ENCODE results near the gene PTBP1. TPM values are rescaled to one million over a fixed set of nuclear protein-coding genes. Genes with fewer than 3 reads are reported as not detected.

The PTBP1 gene
- total and polyA plus RNA-seq, 2 of the 13 experiments (the other 11 are each of a cell fraction or from before 2014, with no cell fraction given): 195 to 288 TPM

DNA sequence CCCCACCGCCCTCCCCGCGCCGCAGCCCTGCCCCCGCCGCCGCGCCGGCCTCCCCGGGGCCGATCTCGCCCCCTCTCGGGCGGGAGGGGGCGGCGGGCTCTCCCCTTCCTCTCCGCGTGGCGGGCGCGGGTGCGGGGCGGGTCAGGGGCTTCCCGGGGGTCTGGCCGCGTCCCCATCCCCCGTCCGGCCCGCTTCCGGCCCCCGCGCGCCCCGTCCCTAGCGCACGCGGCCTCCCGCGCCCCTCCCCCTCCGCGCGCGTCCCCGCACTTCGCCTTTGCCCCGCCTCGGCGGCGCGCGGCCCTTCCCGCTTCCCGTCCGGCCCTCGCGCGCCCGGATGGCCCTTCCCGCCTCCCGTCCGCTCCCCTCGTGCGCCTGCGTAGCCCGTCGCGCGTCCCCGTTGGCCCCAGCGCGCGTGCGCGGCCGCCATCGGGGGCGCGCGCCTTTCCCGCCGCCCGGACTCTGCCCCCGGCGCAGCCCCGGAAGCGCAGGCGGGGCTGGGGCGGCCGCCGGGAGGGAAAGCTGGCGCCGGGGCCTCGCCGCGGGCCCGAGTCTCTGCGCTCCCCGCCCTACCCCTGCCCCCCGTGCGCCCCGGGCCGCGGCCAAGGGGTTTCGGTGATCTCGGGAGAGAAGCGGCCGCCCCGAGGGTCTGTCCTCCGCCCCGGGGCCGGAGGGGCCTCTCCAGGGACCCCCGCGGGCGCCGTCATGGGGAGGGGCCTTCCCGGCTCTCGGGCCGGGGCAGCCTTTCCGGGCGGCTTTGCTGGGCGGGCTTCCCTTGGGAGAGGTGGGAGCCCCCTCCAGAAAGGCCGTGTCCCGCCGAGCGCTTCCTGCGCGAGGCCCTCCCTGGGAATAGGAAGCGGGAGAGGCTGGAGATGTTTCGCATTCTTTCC, 519 bp downstream of the PTBP1 start:
- BruUV-seq (replicated peaks): no TSS peak
- H3K27ac ChIP-seq (ENCODE audit: extremely low read length, insufficient read depth, low read length): peak overlapping the region; percentile 97
- in situ Hi-C loops (cut with HindIII; ENCODE audit: extremely low pct_ligation_motif_present, low pct_unique_long_range_greater_than_20kb): no loop called here
- TF ChIP-seq SALL1 (CRISPR knock-in tag; IDR thresholded peaks at IDR 0.05) (no peak), ZBTB8A (CRISPR knock-in tag; IDR thresholded peaks at IDR 0.05; ENCODE audit: borderline replicate concordance, low read depth) (no peak), RARA (CRISPR knock-in tag; IDR thresholded peaks at IDR 0.05) (no peak), ZNF777 (CRISPR knock-in tag; IDR thresholded peaks at IDR 0.05) (0 out of 2 replicates have a peak, but pooled peaks have one; percentile 9), NCOA2 (CRISPR knock-in tag; IDR thresholded peaks at IDR 0.05) (no peak), HOXA7 (CRISPR knock-in tag; IDR thresholded peaks at IDR 0.05) (no peak), SUZ12 (IDR thresholded peaks at IDR 0.05; ENCODE audit: low read depth, low read length) (no peak), ZSCAN22 (CRISPR knock-in tag; IDR thresholded peaks at IDR 0.05) (no peak), ZNF850 (CRISPR knock-in tag; conservative IDR thresholded peaks at IDR 0.05) (no peak), NR1H2 (CRISPR knock-in tag; IDR thresholded peaks at IDR 0.05; ENCODE audit: borderline replicate concordance, low read depth) (no peak), MAFK (conservative IDR thresholded peaks at IDR 0.05 in 1 of 2, IDR thresholded peaks at IDR 0.05 in 1 of 2; ENCODE audit: low read length in 2 of 2) (no peak), BORCS8-MEF2B (CRISPR knock-in tag; IDR thresholded peaks at IDR 0.05) (no peak), ZSCAN21 (CRISPR knock-in tag; IDR thresholded peaks at IDR 0.05; ENCODE audit: borderline replicate concordance) (peak; percentile 24; the same call in 1 of the 2 replicates), SP2 (CRISPR knock-in tag; IDR thresholded peaks at IDR 0.05) (no peak), XBP1 (CRISPR knock-in tag; IDR thresholded peaks at IDR 0.05) (no peak), ZNF543 (CRISPR knock-in tag; IDR thresholded peaks at IDR 0.05) (no peak), ZNF768 (CRISPR knock-in tag; IDR thresholded peaks at IDR 0.05) (no peak), NCOA5 (CRISPR knock-in tag; IDR thresholded peaks at IDR 0.05) (no peak), SYNCRIP (IDR thresholded peaks at IDR 0.05; ENCODE audit: insufficient read depth, low read depth, low read length) (no peak)
- TF ChIP-seq, protein P1, sequence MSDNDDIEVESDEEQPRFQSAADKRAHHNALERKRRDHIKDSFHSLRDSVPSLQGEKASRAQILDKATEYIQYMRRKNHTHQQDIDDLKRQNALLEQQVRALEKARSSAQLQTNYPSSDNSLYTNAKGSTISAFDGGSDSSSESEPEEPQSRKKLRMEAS (IDR thresholded peaks at IDR 0.05): peak; percentile 83
- TF ChIP-seq, protein P2, sequence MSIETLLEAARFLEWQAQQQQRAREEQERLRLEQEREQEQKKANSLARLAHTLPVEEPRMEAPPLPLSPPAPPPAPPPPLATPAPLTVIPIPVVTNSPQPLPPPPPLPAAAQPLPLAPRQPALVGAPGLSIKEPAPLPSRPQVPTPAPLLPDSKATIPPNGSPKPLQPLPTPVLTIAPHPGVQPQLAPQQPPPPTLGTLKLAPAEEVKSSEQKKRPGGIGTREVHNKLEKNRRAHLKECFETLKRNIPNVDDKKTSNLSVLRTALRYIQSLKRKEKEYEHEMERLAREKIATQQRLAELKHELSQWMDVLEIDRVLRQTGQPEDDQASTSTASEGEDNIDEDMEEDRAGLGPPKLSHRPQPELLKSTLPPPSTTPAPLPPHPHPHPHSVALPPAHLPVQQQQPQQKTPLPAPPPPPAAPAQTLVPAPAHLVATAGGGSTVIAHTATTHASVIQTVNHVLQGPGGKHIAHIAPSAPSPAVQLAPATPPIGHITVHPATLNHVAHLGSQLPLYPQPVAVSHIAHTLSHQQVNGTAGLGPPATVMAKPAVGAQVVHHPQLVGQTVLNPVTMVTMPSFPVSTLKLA (IDR thresholded peaks at IDR 0.05): no peak

More for the DNA sequence above, 519 bp downstream of the PTBP1 start:
- 3% methylated on average over 26 of the region's 129 CpGs for WGBS (ENCODE audit: low lambda C conversion rate)
- ATAC-seq (peak; percentile 10; the same call in 2 of the 3 replicates), DNase-seq (ENCODE audit: low spot score) (peak; percentile 78), FAIRE-seq (no peak)
- Histone ChIP-seq H3K36me3 (replicated peaks in 1 of 2; ENCODE audit: control insufficient read depth in 1 of 2, insufficient read depth in 2 of 2, low read length in 2 of 2) (peaks cover 13 to 27% of the 10 kb centered on the region in 2 experiments; a peak in 4 of 5 replicates), H3K9ac (ENCODE audit: insufficient read depth, low read depth, low read length) (peak overlapping the region; percentile 99), H3K4me1 (ENCODE audit: insufficient read depth, low read length) (peaks cover 68% of the 10 kb centered on the region), H4K20me1 (ENCODE audit: insufficient read depth, low read length) (peaks cover 47% of the 10 kb centered on the region), H3K79me2 (ENCODE audit: insufficient read depth, low read length) (peaks cover 49% of the 10 kb centered on the region), H2AFZ (ENCODE audit: low read length) (no peak overlapping the region), H3K27me3 (ENCODE audit: control insufficient read depth in 1 of 2, insufficient read depth in 2 of 2, low read length in 2 of 2) (no peaks in the 10 kb centered on the region; a peak in 1 of 5 replicates), H3K4me3 (replicated peaks in 1 of 3; ENCODE audit: insufficient read depth in 1 of 3, low read depth in 2 of 3, low read length in 3 of 3) (peak overlapping the region; percentile 85 to 96 (median 96)), H3K9me3 (ENCODE audit: low read length) (no peaks in the 10 kb centered on the region), H3K4me2 (ENCODE audit: low read depth, low read length) (peak overlapping the region; percentile 89)
- intact Hi-C loops (cut with micrococcal nuclease; ENCODE audit: unreplicated experiment): loop anchor here (2.0 kb wide), 1 partner anchor 27 kb away; no protein-coding TSS in a partner anchor
- POLR2A ChIA-PET: interaction anchor here (0.7 to 2.6 kb wide), 12 partner anchors 9 to 228 kb away, joined by 3 to 16 read pairs (median 6); partner anchors contain the start of genes CNN2 and WDR18
- CTCF ChIA-PET (ENCODE audit: low intra/inter-chr PET ratio, low total read pairs): no interaction called here
